Panc1 (cell line): ENCODE measurements around the gene FIG4. TPM values are rescaled to one million over a fixed set of nuclear protein-coding genes. Genes with fewer than 3 reads are reported as not detected.

Experiments used
- ATAC-seq: fragments of 200-7000 bp; cut with Tn5 transposase; 2 replicates; pipeline ENCODE4 v1.9.1; 2020; ENCODE audit warnings: mild to moderate bottlenecking, moderate library complexity
- BruUV-seq: library from RNA; stranded (reverse); fragments of 400-500 nt; replicated peaks from 2 replicates; lab custom pipeline; 2021; lab: Mats Ljungman, UMichigan
- CTCF ChIA-PET: fragments of 300-600 bp; sonication (Branson Sonifier 250); formaldehyde crosslinking; loops from one replicate; lab custom pipeline; 2022; ENCODE audit warnings: antibody characterized with exemption; lab: Charles Lee
- POLR2A ChIA-PET: fragments of 300-600 bp; sonication (Branson Sonifier 250); formaldehyde crosslinking; loops from one replicate; lab custom pipeline; 2022; ENCODE audit warnings: antibody characterized with exemption; lab: Charles Lee
- DNase-seq: peaks from one replicate; pipeline ENCODE4 v3.0.0-alpha.2; 2010; ENCODE audit warnings: low read depth, low spot score
- H3K27ac ChIP-seq: 2 replicates; pipeline ENCODE4 v1.5.1; 2011; ENCODE audit warnings: mild to moderate bottlenecking, low read length, inconsistent platforms
- H3K27me3 ChIP-seq: fragments of 200-500 bp; sonication (Bioruptor generic); 2 replicates; pipeline ENCODE4 v1.6.0; 2014; ENCODE audit warnings: low read length, inconsistent platforms; ENCODE audit not compliant: control insufficient read depth, insufficient read depth
- H3K36me3 ChIP-seq: fragments of 200-500 bp; sonication (Bioruptor generic); 2 replicates; pipeline ENCODE4 v1.5.1; 2014; ENCODE audit warnings: inconsistent platforms, mild to moderate bottlenecking, low read length, moderate library complexity; ENCODE audit not compliant: control insufficient read depth, insufficient read depth
- H3K4me1 ChIP-seq: 2 replicates; pipeline ENCODE4 v1.5.1; 2011; ENCODE audit warnings: inconsistent platforms, mild to moderate bottlenecking, low read length, moderate library complexity; ENCODE audit not compliant: control insufficient read depth, insufficient read depth
- H3K4me3 ChIP-seq, 2 experiments: 2 replicates each; pipeline ENCODE4 v1.5.1; 2011 to 2012; ENCODE audit warnings: low read depth in 2 of 2, low read length in 2 of 2, mild to moderate bottlenecking in 2 of 2, inconsistent platforms in 1 of 2, moderate library complexity in 1 of 2
- H3K9me3 ChIP-seq: fragments of 200-500 bp; sonication (Bioruptor generic); 2 replicates; pipeline ENCODE4 v1.5.1; 2014; ENCODE audit warnings: low read depth, mild to moderate bottlenecking, inconsistent platforms, low read length, moderate library complexity; ENCODE audit not compliant: control insufficient read depth, insufficient read depth
- CTCF ChIP-seq: fragments of 450-650 bp; IDR thresholded peaks from 2 replicates; pipeline ENCODE4 v1.5.1; 2017; ENCODE audit warnings: mild to moderate bottlenecking
- POLR2AphosphoS5 ChIP-seq: IDR thresholded peaks from 2 replicates; pipeline ENCODE4 v1.6.1; 2012; ENCODE audit warnings: mild to moderate bottlenecking, low read depth, low read length, moderate library complexity
- REST ChIP-seq, 2 experiments: IDR thresholded peaks; 2 replicates each; pipeline ENCODE4 v1.6.1; 2011 to 2012; ENCODE audit warnings: low read depth in 2 of 2, control low read depth in 1 of 2, low read length in 1 of 2, mild to moderate bottlenecking in 1 of 2, moderate library complexity in 1 of 2; ENCODE audit not compliant: insufficient read depth in 1 of 2
- SIN3A ChIP-seq: IDR thresholded peaks from 2 replicates; pipeline ENCODE4 v1.6.1; 2012; ENCODE audit warnings: low read depth, mild to moderate bottlenecking, low read length, moderate library complexity, borderline replicate concordance; ENCODE audit not compliant: insufficient read depth
- TCF7L2 ChIP-seq: IDR thresholded peaks from 2 replicates; pipeline ENCODE4 v1.6.1; 2011; ENCODE audit warnings: mild to moderate bottlenecking, low read depth, low read length, inconsistent platforms
- in situ Hi-C: cut with HindIII; loops from 2 replicates; pipeline ENCODE4 v1.10.0; 2016; ENCODE audit warnings: low sequenced_read_pairs, low pct_unique_long_range_greater_than_20kb
- intact Hi-C: fragments of 100-400 bp; cut with micrococcal nuclease; formaldehyde crosslinking; loops from one replicate; pipeline ENCODE4 v1.10.0; 2022; ENCODE audit not compliant: unreplicated experiment
- total RNA-seq: library from RNA; stranded (reverse); gene quantifications from one replicate; pipeline ENCODE4 v1.2.1, GENCODE V29; 2021; ENCODE audit not compliant: unreplicated experiment

FIG4 gene
- total RNA-seq, 1 experiment from 2014 or later: 19.0 TPM

- H3K27ac ChIP-seq: no peak overlapping the region
Observed at GRCh38 chr6:109759098-109759955, 68.2 kb downstream of the FIG4 start.

GRCh38 chr6:109760208-109760607 is 69.1 kb downstream of the FIG4 start:
- no peak for DNase-seq
- Histone ChIP-seq H3K27ac (no peak overlapping the region), H3K4me1 (no peaks in the 10 kb centered on the region), H3K4me3 (no peak overlapping the region), H3K27me3 (no peaks in the 10 kb centered on the region), H3K9me3 (no peaks in the 10 kb centered on the region), H3K36me3 (no peaks in the 10 kb centered on the region)
- BruUV-seq: no TSS peak
- ATAC-seq: no peak
- CTCF ChIA-PET: interaction anchor here (0.6 kb wide), 1 partner anchor 35 kb away, joined by 4 read pairs; no protein-coding TSS in a partner anchor
- intact Hi-C loops: no loop called here
- in situ Hi-C loops: no loop called here
- POLR2A ChIA-PET: no interaction called here
- TF ChIP-seq TCF7L2: no peak
- TF ChIP-seq POLR2AphosphoS5: no peak
- TF ChIP-seq CTCF: no peak
- no peak for TF ChIP-seq SIN3A

More at GRCh38 chr6:109759098-109759955, 68.2 kb downstream of the FIG4 start:
- in situ Hi-C loops (no loop called here), intact Hi-C loops (no loop called here)
- H3K9me3 ChIP-seq: no peaks in the 10 kb centered on the region
- CTCF ChIA-PET: interaction anchor here (0.6 kb wide), 1 partner anchor 34 kb away, joined by 4 read pairs; no protein-coding TSS in a partner anchor
- no peak for TF ChIP-seq REST (IDR thresholded peaks at IDR 0.05; ENCODE audit: insufficient read depth in 1 of 2, low read depth in 2 of 2, low read length in 1 of 2)
- TF ChIP-seq CTCF: no peak
- no peak for TF ChIP-seq TCF7L2
- TF ChIP-seq SIN3A: no peak
- TF ChIP-seq POLR2AphosphoS5: no peak
- POLR2A ChIA-PET: no interaction called here
- no peaks in the 10 kb centered on the region for H3K4me1 ChIP-seq
- no peaks in the 10 kb centered on the region for H3K27me3 ChIP-seq
- no peak overlapping the region for H3K4me3 ChIP-seq
- ATAC-seq (no peak), DNase-seq (no peak)
- no TSS peak for BruUV-seq
- H3K36me3 ChIP-seq: no peaks in the 10 kb centered on the region
